ENCODE data around the gene RALB. TPM values are rescaled to one million over a fixed set of nuclear protein-coding genes. Genes with fewer than 3 reads are reported as not detected.

Gene RALB
- total and polyA plus RNA-seq, 2 donors (not counting 1 experiment from before 2014, with no cell fraction given): 58.3 to 73.9 TPM

DNA sequence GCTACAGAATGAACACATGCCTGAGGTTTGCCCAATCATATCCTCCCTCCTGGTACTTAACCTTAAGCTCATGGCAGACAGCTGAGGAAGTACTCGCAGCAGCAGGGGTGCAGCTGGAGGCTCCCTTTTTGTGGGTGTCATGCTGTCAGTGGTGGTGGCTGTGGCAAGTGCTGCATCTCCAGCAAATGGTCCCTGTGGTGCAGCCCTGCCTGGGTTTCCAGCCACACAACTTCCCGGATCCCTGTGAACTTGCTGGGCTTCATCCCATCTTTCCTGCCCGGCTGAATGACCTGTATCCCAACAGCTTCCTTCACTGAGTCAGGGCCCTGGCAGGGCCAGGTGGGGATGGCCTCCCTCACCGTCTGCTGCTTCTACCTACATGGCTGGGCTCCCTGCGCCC, 34.5 kb upstream of the RALB start:
- Histone ChIP-seq H3K36me3 (ENCODE audit: control insufficient read depth, insufficient read depth, low read length) (peaks cover 4% of the 10 kb centered on the region), H3K27ac (ENCODE audit: insufficient read depth, low read length) (no peak overlapping the region), H3K4me3 (replicated peaks in 1 of 4; ENCODE audit: control extremely low read depth in 1 of 4, insufficient read depth in 1 of 4, low read depth in 3 of 4, low read length in 4 of 4) (no peak overlapping the region), H2AFZ (ENCODE audit: low read length) (no peak overlapping the region), H3K9me3 (ENCODE audit: control insufficient read depth, insufficient read depth, low read depth, low read length) (no peaks in the 10 kb centered on the region), H4K20me1 (ENCODE audit: control insufficient read depth, extremely low read depth, insufficient read depth, low read length) (no peaks in the 10 kb centered on the region), H3K4me1 (ENCODE audit: control insufficient read depth, extremely low read depth, insufficient read depth, low read length) (no peaks in the 10 kb centered on the region), H3K9ac (ENCODE audit: insufficient read depth, low read length) (no peak overlapping the region), H3K27me3 (ENCODE audit: control insufficient read depth, insufficient read depth, low read length) (no peaks in the 10 kb centered on the region), H3K4me2 (ENCODE audit: extremely low read depth, insufficient read depth, low read length) (no peak overlapping the region), H3K79me2 (ENCODE audit: control insufficient read depth, insufficient read depth, low read length) (peaks cover 9% of the 10 kb centered on the region)
- TF ChIP-seq, protein P1, sequence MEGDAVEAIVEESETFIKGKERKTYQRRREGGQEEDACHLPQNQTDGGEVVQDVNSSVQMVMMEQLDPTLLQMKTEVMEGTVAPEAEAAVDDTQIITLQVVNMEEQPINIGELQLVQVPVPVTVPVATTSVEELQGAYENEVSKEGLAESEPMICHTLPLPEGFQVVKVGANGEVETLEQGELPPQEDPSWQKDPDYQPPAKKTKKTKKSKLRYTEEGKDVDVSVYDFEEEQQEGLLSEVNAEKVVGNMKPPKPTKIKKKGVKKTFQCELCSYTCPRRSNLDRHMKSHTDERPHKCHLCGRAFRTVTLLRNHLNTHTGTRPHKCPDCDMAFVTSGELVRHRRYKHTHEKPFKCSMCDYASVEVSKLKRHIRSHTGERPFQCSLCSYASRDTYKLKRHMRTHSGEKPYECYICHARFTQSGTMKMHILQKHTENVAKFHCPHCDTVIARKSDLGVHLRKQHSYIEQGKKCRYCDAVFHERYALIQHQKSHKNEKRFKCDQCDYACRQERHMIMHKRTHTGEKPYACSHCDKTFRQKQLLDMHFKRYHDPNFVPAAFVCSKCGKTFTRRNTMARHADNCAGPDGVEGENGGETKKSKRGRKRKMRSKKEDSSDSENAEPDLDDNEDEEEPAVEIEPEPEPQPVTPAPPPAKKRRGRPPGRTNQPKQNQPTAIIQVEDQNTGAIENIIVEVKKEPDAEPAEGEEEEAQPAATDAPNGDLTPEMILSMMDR (conservative IDR thresholded peaks at IDR 0.05 in 1 of 2, IDR thresholded peaks at IDR 0.05 in 1 of 2; ENCODE audit: low read depth in 1 of 2, low read length in 2 of 2): no peak
- no peak for TF ChIP-seq EZH2 (IDR thresholded peaks at IDR 0.05; ENCODE audit: low read length, missing control alignments)
- DNase-seq (ENCODE audit: low read depth in 2 of 2): no peak

DNA sequence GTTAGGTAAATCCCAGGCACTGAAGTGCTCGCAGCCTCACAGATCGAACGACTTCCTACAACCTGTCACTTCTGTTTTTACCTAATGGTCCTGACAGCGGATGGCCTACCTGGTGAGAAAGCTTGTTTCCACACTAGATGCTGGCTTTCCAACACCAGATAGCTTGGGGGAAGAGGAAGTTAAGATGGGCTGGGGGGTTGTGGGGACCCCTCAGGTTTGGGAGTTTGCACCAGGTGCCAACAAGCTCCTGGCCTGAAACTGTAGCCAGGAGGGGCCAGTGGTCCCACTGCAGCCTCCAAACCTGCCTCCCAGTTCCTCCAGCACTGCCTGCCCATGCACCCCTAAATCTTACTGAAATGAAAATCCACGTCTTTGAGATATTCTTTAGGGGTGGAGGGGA, 33.4 kb upstream of the RALB start:
- Histone ChIP-seq H3K79me2 (ENCODE audit: control insufficient read depth, insufficient read depth, low read length) (peaks cover 9% of the 10 kb centered on the region), H3K36me3 (ENCODE audit: control insufficient read depth, insufficient read depth, low read length) (peaks cover 4% of the 10 kb centered on the region), H3K4me1 (ENCODE audit: control insufficient read depth, extremely low read depth, insufficient read depth, low read length) (peaks cover 3% of the 10 kb centered on the region), H3K27ac (ENCODE audit: insufficient read depth, low read length) (no peak overlapping the region), H3K4me3 (replicated peaks in 1 of 4; ENCODE audit: control extremely low read depth in 1 of 4, insufficient read depth in 1 of 4, low read depth in 3 of 4, low read length in 4 of 4) (no peak overlapping the region), H3K9me3 (ENCODE audit: control insufficient read depth, insufficient read depth, low read depth, low read length) (no peaks in the 10 kb centered on the region), H3K9ac (ENCODE audit: insufficient read depth, low read length) (no peak overlapping the region), H4K20me1 (ENCODE audit: control insufficient read depth, extremely low read depth, insufficient read depth, low read length) (no peaks in the 10 kb centered on the region), H3K4me2 (ENCODE audit: extremely low read depth, insufficient read depth, low read length) (no peak overlapping the region), H3K27me3 (ENCODE audit: control insufficient read depth, insufficient read depth, low read length) (no peaks in the 10 kb centered on the region), H2AFZ (ENCODE audit: low read length) (no peak overlapping the region)
- no peak for TF ChIP-seq EZH2 (IDR thresholded peaks at IDR 0.05; ENCODE audit: low read length, missing control alignments)
- TF ChIP-seq, protein P1 (conservative IDR thresholded peaks at IDR 0.05 in 1 of 2, IDR thresholded peaks at IDR 0.05 in 1 of 2; ENCODE audit: low read depth in 1 of 2, low read length in 2 of 2): no peak
- DNase-seq (ENCODE audit: low read depth in 2 of 2): no peak

DNA sequence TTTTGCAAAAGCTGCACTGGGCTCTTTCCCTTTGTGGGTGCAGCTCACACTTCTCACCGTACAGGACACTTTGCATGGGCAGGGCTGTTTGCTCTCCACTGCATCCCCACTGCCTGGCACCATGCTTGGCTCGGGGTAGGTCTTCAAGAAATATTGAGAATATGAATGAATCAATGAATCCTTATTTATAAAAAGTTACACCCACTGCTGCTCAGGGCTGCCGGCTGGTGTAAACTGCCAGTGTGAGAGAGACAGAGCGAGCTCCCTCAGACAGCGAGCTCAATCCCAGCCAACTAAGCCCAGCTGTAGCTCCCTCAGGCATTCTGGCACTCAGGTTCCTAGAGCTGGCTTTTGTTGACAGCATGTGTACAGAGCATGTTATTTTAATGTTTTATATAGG, 32.9 kb upstream of the RALB start:
- no peak for TF ChIP-seq EZH2 (IDR thresholded peaks at IDR 0.05; ENCODE audit: low read length, missing control alignments)
- TF ChIP-seq, protein P1 (conservative IDR thresholded peaks at IDR 0.05 in 1 of 2, IDR thresholded peaks at IDR 0.05 in 1 of 2; ENCODE audit: low read depth in 1 of 2, low read length in 2 of 2): no peak
- Histone ChIP-seq H3K4me2 (ENCODE audit: extremely low read depth, insufficient read depth, low read length) (no peak overlapping the region), H3K4me3 (replicated peaks in 1 of 4; ENCODE audit: control extremely low read depth in 1 of 4, insufficient read depth in 1 of 4, low read depth in 3 of 4, low read length in 4 of 4) (no peak overlapping the region), H3K79me2 (ENCODE audit: control insufficient read depth, insufficient read depth, low read length) (peaks cover 9% of the 10 kb centered on the region), H3K9ac (ENCODE audit: insufficient read depth, low read length) (no peak overlapping the region), H3K27ac (ENCODE audit: insufficient read depth, low read length) (no peak overlapping the region), H4K20me1 (ENCODE audit: control insufficient read depth, extremely low read depth, insufficient read depth, low read length) (no peaks in the 10 kb centered on the region), H3K4me1 (ENCODE audit: control insufficient read depth, extremely low read depth, insufficient read depth, low read length) (peaks cover 3% of the 10 kb centered on the region), H3K9me3 (ENCODE audit: control insufficient read depth, insufficient read depth, low read depth, low read length) (no peaks in the 10 kb centered on the region), H2AFZ (ENCODE audit: low read length) (no peak overlapping the region), H3K27me3 (ENCODE audit: control insufficient read depth, insufficient read depth, low read length) (no peaks in the 10 kb centered on the region), H3K36me3 (ENCODE audit: control insufficient read depth, insufficient read depth, low read length) (peaks cover 4% of the 10 kb centered on the region)
- DNase-seq (ENCODE audit: low read depth in 2 of 2): no peak
